Ovary (tissue), 3 donors: ENCODE results near the gene GRIK4.

Source experiments
- POLR2A ChIP-seq: fragments of 450-650 bp; IDR thresholded peaks from one replicate; pipeline ENCODE4 v1.6.1; 2017; ENCODE audit warnings: antibody characterized with exemption, mild to moderate bottlenecking, moderate library complexity
- TF ChIP-seq, protein P1 (sequence below), 3 donors: fragments of 450-650 bp in 2 of 3; fragments of 200-600 bp in 1 of 3; IDR thresholded peaks; one replicate each; pipeline versions ENCODE4 v1.5.1 to v1.8.0; 2016 to 2022; ENCODE audit warnings: antibody characterized with exemption in 3 of 3, mild to moderate bottlenecking in 1 of 3
- donor health status: DM: no; HTN: no; CAD: no.

DNA sequence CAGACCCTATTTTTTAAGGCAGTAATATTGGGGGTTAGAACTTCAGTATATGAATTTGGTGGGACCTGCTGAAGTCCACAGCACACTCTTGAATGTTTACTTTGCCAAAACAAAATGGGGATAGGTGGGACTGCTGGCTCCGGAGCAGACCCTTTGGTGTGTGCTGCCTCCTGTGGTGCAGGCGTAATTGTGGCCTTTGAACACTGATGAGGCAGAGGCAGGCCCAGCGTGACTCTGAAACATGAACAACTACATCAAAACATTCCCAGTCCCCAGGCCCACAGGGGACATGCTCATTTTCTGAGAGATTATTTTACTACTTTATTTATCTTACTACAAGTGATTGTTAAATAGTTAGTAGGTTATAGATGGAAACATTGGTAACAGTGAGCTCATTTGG lies 287.3 kb downstream of the GRIK4 start:
- no peak for TF ChIP-seq POLR2A
- TF ChIP-seq, protein P1, sequence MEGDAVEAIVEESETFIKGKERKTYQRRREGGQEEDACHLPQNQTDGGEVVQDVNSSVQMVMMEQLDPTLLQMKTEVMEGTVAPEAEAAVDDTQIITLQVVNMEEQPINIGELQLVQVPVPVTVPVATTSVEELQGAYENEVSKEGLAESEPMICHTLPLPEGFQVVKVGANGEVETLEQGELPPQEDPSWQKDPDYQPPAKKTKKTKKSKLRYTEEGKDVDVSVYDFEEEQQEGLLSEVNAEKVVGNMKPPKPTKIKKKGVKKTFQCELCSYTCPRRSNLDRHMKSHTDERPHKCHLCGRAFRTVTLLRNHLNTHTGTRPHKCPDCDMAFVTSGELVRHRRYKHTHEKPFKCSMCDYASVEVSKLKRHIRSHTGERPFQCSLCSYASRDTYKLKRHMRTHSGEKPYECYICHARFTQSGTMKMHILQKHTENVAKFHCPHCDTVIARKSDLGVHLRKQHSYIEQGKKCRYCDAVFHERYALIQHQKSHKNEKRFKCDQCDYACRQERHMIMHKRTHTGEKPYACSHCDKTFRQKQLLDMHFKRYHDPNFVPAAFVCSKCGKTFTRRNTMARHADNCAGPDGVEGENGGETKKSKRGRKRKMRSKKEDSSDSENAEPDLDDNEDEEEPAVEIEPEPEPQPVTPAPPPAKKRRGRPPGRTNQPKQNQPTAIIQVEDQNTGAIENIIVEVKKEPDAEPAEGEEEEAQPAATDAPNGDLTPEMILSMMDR (IDR thresholded peaks at IDR 0.05): no peak
